A673 (cell line): ENCODE measurements around the gene C10orf62. TPM values are rescaled to one million over a fixed set of nuclear protein-coding genes. Genes with fewer than 3 reads are reported as not detected.
"Not testable (repeated sequence)": the region's sequence is repeated elsewhere in the genome, so short reads cannot be mapped to it uniquely, and the experiment has no call there.

Experiments
- BruUV-seq: library from RNA; stranded (reverse); fragments of 400-500 nt; replicated peaks from 2 replicates; lab custom pipeline; 2021; lab: Mats Ljungman, UMichigan
- CTCF ChIA-PET: fragments of 300-600 bp; sonication (Branson Sonifier 250); formaldehyde crosslinking; loops from one replicate; lab custom pipeline; 2022; ENCODE audit warnings: antibody characterized with exemption; lab: Charles Lee
- POLR2A ChIA-PET: fragments of 300-600 bp; sonication (Branson Sonifier 250); formaldehyde crosslinking; loops from one replicate; lab custom pipeline; 2022; ENCODE audit warnings: antibody characterized with exemption; ENCODE audit not compliant: low non-redundant PET; lab: Charles Lee
- DNase-seq: peaks from one replicate; pipeline ENCODE4 v3.0.0-alpha.2; 2015; ENCODE audit warnings: low spot score
- H3K27ac ChIP-seq: fragments of 200-600 bp; sonication (generic); 2 replicates; pipeline ENCODE4 v1.5.1; 2016; ENCODE audit warnings: mixed run types, low read depth, mild to moderate bottlenecking, mixed read lengths, antibody characterized with exemption, low read length; ENCODE audit not compliant: poor library complexity, severe bottlenecking
- H3K27me3 ChIP-seq: fragments of 200-600 bp; sonication (generic); replicated peaks from 2 replicates; pipeline ENCODE4 v1.6.1; 2017; ENCODE audit warnings: mixed run types, low read depth, mild to moderate bottlenecking, mixed read lengths, antibody characterized with exemption, low read length; ENCODE audit not compliant: insufficient read depth, poor library complexity
- H3K36me3 ChIP-seq: fragments of 200-600 bp; sonication (generic); 2 replicates; pipeline ENCODE4 v1.6.1; 2016; ENCODE audit warnings: mixed run types, mild to moderate bottlenecking, mixed read lengths, antibody characterized with exemption, low read length; ENCODE audit not compliant: insufficient read depth, poor library complexity, severe bottlenecking
- H3K4me1 ChIP-seq: fragments of 200-600 bp; sonication (generic); 2 replicates; pipeline ENCODE4 v1.6.1; 2017; ENCODE audit warnings: mixed run types, mild to moderate bottlenecking, mixed read lengths, antibody characterized with exemption, low read length; ENCODE audit not compliant: insufficient read depth, poor library complexity, severe bottlenecking
- H3K4me3 ChIP-seq: fragments of 200-600 bp; sonication (generic); 2 replicates; pipeline ENCODE4 v1.5.1; 2016; ENCODE audit warnings: low read depth, mixed run types, mild to moderate bottlenecking, mixed read lengths, low read length; ENCODE audit not compliant: poor library complexity, severe bottlenecking
- H3K9me3 ChIP-seq: fragments of 200-600 bp; sonication (generic); 2 replicates; pipeline ENCODE4 v1.6.1; 2016; ENCODE audit warnings: mixed run types, low read depth, mild to moderate bottlenecking, mixed read lengths, antibody characterized with exemption, low read length; ENCODE audit not compliant: poor library complexity, severe bottlenecking
- EZH2 ChIP-seq: fragments of 200-600 bp; sonication (generic); IDR thresholded peaks from 2 replicates; pipeline ENCODE4 v1.6.1; 2017; ENCODE audit warnings: borderline replicate concordance, low read depth, mild to moderate bottlenecking, mixed read lengths, antibody characterized with exemption, low read length; ENCODE audit not compliant: poor library complexity, severe bottlenecking
- intact Hi-C: fragments of 100-400 bp; cut with micrococcal nuclease; formaldehyde crosslinking; loops from one replicate; pipeline ENCODE4 v1.10.0; 2022; ENCODE audit not compliant: unreplicated experiment
- total RNA-seq: library from RNA; stranded (reverse); gene quantifications from 2 replicates; pipeline ENCODE4 v1.2.3, GENCODE V29; 2021
- TF ChIP-seq, protein P1 (sequence below): fragments of 300-800, 200-600 bp; sonication (generic); conservative IDR thresholded peaks from 2 replicates; pipeline ENCODE4 v1.5.1; 2017; ENCODE audit warnings: low read depth, mild to moderate bottlenecking, antibody characterized with exemption, low read length, moderate library complexity, mixed read lengths

C10orf62 gene
- total RNA-seq, 1 experiment from 2014 or later, result not detected

DNA sequence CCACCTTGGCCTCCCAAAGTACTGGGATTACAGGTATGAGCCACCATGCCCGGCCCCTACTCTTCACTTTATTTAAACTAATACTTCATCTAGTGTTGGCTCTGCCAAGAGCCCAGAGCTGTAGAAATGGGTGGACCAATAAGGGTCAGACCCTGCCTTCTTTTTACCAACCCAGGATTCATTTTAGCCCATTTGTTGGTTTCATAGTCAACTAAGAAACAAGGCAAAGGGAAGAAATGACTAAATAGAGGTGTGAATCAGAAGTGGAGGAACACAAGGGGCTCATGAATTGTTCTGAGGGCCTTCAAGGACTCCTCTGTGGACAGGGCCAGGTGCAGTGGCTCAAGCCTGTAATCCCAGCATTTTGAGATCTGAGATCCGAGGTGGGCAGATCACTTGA is 15.8 kb upstream of the C10orf62 start:
- Histone ChIP-seq H3K4me3 (no peak overlapping the region), H3K36me3 (no peaks in the 10 kb centered on the region), H3K27ac (no peak overlapping the region), H3K9me3 (no peaks in the 10 kb centered on the region), H3K4me1 (no peaks in the 10 kb centered on the region), H3K27me3 (no peaks in the 10 kb centered on the region)
- ChIA-PET POLR2A (no interaction called here), CTCF (no interaction called here)
- BruUV-seq, result no TSS peak
- TF ChIP-seq, protein P1, sequence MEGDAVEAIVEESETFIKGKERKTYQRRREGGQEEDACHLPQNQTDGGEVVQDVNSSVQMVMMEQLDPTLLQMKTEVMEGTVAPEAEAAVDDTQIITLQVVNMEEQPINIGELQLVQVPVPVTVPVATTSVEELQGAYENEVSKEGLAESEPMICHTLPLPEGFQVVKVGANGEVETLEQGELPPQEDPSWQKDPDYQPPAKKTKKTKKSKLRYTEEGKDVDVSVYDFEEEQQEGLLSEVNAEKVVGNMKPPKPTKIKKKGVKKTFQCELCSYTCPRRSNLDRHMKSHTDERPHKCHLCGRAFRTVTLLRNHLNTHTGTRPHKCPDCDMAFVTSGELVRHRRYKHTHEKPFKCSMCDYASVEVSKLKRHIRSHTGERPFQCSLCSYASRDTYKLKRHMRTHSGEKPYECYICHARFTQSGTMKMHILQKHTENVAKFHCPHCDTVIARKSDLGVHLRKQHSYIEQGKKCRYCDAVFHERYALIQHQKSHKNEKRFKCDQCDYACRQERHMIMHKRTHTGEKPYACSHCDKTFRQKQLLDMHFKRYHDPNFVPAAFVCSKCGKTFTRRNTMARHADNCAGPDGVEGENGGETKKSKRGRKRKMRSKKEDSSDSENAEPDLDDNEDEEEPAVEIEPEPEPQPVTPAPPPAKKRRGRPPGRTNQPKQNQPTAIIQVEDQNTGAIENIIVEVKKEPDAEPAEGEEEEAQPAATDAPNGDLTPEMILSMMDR, result no peak
- TF ChIP-seq EZH2, result no peak
- no peak for DNase-seq
- intact Hi-C loops, result loop anchor here (5.0 kb wide), 1 partner anchor 159 kb away; no protein-coding TSS in a partner anchor

DNA sequence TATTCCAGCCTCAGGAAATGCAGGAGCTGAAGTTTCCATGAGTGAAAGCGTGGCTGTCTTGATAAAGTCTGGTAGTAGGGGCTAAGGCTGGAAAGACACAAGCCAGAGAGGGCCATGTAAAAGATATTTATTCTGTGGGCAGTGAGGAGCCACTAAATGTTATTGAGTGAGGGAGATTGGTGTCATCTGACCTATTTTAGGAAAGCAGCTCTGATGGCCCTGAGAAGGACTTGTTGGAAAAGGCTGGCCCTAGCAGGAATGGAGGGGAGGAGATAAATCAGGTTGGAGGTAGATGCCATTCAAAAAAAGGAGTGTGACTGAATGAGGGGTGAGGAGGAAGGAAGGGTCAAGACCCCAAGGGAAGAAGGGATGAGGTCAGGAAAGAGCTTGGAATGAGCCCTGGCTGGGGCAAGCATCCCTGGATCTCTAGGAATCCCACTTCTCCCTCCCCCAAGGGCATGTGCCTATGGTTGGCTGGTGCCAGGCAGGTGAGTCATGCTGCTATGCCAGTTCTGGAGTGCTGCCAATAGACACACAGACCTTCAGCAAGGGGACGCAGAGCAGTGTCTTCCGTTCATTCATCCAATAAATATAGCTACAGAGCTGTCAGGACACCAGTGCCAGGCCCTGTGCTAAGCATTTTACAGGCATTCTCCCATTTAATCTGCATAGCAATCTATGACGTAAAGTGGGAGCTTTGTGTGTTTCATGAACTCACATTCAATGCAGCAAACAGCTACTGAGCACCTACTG is 15.0 kb upstream of the C10orf62 start:
- Histone ChIP-seq H3K9me3 (no peaks in the 10 kb centered on the region), H3K27ac (no peak overlapping the region), H3K36me3 (no peaks in the 10 kb centered on the region), H3K4me3 (no peak overlapping the region), H3K4me1 (no peaks in the 10 kb centered on the region), H3K27me3 (no peaks in the 10 kb centered on the region)
- TF ChIP-seq, protein P1, result no peak
- TF ChIP-seq EZH2, result no peak
- DNase-seq, result peak; percentile 60
- intact Hi-C loops, result loop anchor here (5.0 kb wide), 1 partner anchor 158 kb away; no protein-coding TSS in a partner anchor
- no TSS peak for BruUV-seq
- ChIA-PET CTCF (interaction anchor here (0.6 kb wide), 1 partner anchor 31 kb away, joined by 4 read pairs; no protein-coding TSS in a partner anchor), POLR2A (interaction anchor here (0.6 kb wide), 2 partner anchors 50 to 704 kb away, joined by 3 read pairs; no protein-coding TSS in a partner anchor)

DNA sequence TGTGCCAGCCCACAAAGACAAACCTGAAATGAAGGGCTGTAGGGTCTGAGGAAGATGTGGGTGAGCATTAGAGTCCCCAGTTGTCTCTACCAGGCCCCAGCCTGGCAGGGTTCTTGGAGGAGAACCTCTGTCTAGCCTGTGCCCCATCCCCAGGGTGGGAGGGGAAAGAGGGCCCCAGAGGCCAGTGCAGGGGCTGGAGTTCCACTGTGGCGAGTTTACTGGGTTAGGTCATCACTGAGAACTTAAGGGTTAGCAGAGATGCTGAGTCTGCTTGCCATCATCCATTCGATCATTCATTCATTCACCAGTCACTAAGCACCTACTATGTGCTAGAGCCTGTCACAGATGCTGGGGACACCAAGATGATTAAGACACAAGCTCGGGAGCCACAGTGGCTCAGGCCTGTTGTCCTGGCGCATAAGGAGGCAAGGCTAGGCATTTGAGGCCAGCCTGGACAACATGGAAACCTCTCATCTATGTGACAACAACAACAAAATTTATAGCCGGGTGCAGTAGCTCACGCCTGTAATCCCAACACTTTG is 14.3 kb upstream of the C10orf62 start:
- intact Hi-C loops, result no loop called here
- CTCF ChIA-PET, result no interaction called here
- DNase-seq, result no peak
- Histone ChIP-seq H3K9me3 (no peaks in the 10 kb centered on the region), H3K27ac (no peak overlapping the region), H3K27me3 (no peaks in the 10 kb centered on the region), H3K36me3 (no peaks in the 10 kb centered on the region), H3K4me1 (no peaks in the 10 kb centered on the region), H3K4me3 (no peak overlapping the region)
- POLR2A ChIA-PET, result interaction anchor here (0.6 kb wide), 1 partner anchor 49 kb away, joined by 3 read pairs; no protein-coding TSS in a partner anchor
- no TSS peak for BruUV-seq
- no peak for TF ChIP-seq EZH2
- TF ChIP-seq, protein P1, result no peak

DNA sequence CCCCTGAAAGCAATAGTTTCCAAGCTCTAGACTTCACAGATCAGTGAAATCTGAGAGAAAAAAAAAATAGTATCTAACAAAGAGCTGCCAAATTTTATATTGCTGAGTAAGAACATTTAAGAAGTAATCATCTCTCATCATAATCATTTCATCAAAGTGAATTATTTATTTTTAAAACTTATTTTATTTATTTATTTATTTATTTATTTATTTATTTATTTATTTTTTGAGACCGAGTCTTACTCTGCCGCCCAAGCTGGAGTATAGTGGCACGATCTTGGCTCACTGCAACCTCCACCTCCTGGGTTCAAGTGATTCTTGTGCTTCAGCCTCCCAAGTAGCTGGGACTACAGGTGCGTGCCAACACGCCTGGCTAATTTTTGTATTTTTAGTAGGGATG is 13.0 kb upstream of the C10orf62 start:
- BruUV-seq, H3K27me3 ChIP-seq, H3K27ac ChIP-seq, CTCF ChIA-PET, DNase-seq, H3K4me3 ChIP-seq, intact Hi-C loops, H3K4me1 ChIP-seq, H3K36me3 ChIP-seq, H3K9me3 ChIP-seq: not testable (repeated sequence)
- POLR2A ChIA-PET, result interaction anchor here (0.7 kb wide), 1 partner anchor 81 kb away, joined by 5 read pairs; no protein-coding TSS in a partner anchor
